ENCODE measurements around the gene TLL1. TPM values are rescaled to one million over a fixed set of nuclear protein-coding genes. Genes with fewer than 3 reads are reported as not detected.

The TLL1 gene
- total RNA-seq, 1 experiment from 2014 or later, result 14.3 TPM

DNA sequence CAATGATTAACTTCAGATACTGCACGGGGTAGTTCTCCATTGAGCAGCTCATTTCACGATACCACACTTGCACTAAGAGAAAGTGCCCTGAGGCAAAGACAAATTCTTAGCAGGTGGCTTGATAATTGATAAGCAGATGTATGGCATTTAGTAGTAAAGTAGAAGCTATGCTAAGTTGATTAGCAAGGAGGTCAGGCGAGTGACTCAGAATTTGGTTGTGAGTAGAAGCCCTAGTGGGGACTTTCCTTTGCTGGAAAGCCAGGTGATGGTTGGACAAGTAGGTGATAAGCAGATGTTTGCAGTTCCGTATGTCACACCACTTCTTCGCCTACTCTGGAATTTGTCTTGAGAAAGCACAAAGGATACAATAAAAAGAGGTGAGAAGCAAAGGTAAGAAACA lies 58.7 kb downstream of the TLL1 start:
- CTCF ChIA-PET, result no interaction called here
- no peaks in the 10 kb centered on the region for H3K36me3 ChIP-seq (ENCODE audit: insufficient read depth, low read length, poor library complexity, severe bottlenecking)
- POLR2A ChIA-PET (ENCODE audit: low non-redundant PET), result no interaction called here
- H3K4me3 ChIP-seq (ENCODE audit: low read depth, low read length, poor library complexity, severe bottlenecking), result no peak overlapping the region
- intact Hi-C loops (cut with micrococcal nuclease; ENCODE audit: unreplicated experiment), result no loop called here
- no peak for DNase-seq (ENCODE audit: low spot score)
- no TSS peak for BruUV-seq (replicated peaks)
- no peak overlapping the region for H3K27ac ChIP-seq (ENCODE audit: low read depth, low read length, poor library complexity, severe bottlenecking)
- TF ChIP-seq EZH2 (IDR thresholded peaks at IDR 0.05; ENCODE audit: borderline replicate concordance, low read depth, low read length, poor library complexity, severe bottlenecking), result no peak
- TF ChIP-seq, protein P1, sequence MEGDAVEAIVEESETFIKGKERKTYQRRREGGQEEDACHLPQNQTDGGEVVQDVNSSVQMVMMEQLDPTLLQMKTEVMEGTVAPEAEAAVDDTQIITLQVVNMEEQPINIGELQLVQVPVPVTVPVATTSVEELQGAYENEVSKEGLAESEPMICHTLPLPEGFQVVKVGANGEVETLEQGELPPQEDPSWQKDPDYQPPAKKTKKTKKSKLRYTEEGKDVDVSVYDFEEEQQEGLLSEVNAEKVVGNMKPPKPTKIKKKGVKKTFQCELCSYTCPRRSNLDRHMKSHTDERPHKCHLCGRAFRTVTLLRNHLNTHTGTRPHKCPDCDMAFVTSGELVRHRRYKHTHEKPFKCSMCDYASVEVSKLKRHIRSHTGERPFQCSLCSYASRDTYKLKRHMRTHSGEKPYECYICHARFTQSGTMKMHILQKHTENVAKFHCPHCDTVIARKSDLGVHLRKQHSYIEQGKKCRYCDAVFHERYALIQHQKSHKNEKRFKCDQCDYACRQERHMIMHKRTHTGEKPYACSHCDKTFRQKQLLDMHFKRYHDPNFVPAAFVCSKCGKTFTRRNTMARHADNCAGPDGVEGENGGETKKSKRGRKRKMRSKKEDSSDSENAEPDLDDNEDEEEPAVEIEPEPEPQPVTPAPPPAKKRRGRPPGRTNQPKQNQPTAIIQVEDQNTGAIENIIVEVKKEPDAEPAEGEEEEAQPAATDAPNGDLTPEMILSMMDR (conservative IDR thresholded peaks at IDR 0.05; ENCODE audit: low read depth, low read length), result no peak
- H3K4me1 ChIP-seq (ENCODE audit: insufficient read depth, low read length, poor library complexity, severe bottlenecking), result no peaks in the 10 kb centered on the region
- no peaks in the 10 kb centered on the region for H3K27me3 ChIP-seq (replicated peaks; ENCODE audit: insufficient read depth, low read depth, low read length, poor library complexity)
- H3K9me3 ChIP-seq (ENCODE audit: low read depth, low read length, poor library complexity, severe bottlenecking), result no peaks in the 10 kb centered on the region

DNA sequence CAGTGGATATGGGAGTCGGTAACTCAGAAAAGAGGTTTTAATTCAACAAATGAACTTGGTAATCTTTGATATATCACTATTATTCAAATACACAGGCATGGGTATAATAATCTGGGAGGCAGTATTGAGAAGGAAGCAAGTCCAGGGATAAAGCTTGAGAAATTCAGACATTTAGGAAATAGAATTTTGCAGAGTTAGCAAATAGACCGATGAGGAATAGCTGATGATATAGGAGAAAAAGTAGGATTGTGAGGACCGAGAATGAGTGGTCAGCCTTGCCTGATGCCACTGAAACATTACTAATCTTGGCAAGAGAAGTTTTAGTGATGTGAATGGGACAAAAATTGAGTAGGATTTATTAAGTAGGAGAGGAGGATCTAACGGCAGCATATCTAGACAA lies 71.9 kb downstream of the TLL1 start:
- H3K27me3 ChIP-seq (replicated peaks; ENCODE audit: insufficient read depth, low read depth, low read length, poor library complexity), result no peaks in the 10 kb centered on the region
- ChIA-PET CTCF (no interaction called here), POLR2A (ENCODE audit: low non-redundant PET) (no interaction called here)
- H3K4me3 ChIP-seq (ENCODE audit: low read depth, low read length, poor library complexity, severe bottlenecking), result no peak overlapping the region
- no TSS peak for BruUV-seq (replicated peaks)
- H3K27ac ChIP-seq (ENCODE audit: low read depth, low read length, poor library complexity, severe bottlenecking), result no peak overlapping the region
- H3K4me1 ChIP-seq (ENCODE audit: insufficient read depth, low read length, poor library complexity, severe bottlenecking), result no peaks in the 10 kb centered on the region
- TF ChIP-seq, protein P1 (conservative IDR thresholded peaks at IDR 0.05; ENCODE audit: low read depth, low read length), result no peak
- no peak for TF ChIP-seq EZH2 (IDR thresholded peaks at IDR 0.05; ENCODE audit: borderline replicate concordance, low read depth, low read length, poor library complexity, severe bottlenecking)
- intact Hi-C loops (cut with micrococcal nuclease; ENCODE audit: unreplicated experiment), result no loop called here
- H3K36me3 ChIP-seq (ENCODE audit: insufficient read depth, low read length, poor library complexity, severe bottlenecking), result peaks cover 4% of the 10 kb centered on the region
- H3K9me3 ChIP-seq (ENCODE audit: low read depth, low read length, poor library complexity, severe bottlenecking), result no peaks in the 10 kb centered on the region
- DNase-seq (ENCODE audit: low spot score), result no peak

DNA sequence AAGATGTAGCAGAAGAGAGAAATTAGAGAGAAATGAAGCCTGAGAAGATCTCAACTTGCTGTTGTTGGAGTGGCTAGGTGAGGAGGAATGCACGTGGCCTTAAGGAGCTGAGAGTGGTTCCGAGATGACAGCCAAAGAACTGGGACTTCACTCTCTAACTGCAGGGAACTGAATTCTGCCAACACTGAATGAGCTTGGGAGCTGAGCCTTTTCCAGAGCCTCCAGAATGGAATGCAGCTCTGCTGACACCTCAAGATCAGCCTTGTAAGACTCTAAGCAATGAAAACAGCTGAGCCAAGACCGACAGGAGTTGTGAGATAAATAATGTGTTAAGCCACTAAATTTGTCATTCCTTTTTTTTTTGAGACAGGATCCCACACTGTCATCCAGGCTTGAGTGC lies 73.0 kb downstream of the TLL1 start:
- intact Hi-C loops (cut with micrococcal nuclease; ENCODE audit: unreplicated experiment), result no loop called here
- Histone ChIP-seq H3K27me3 (replicated peaks; ENCODE audit: insufficient read depth, low read depth, low read length, poor library complexity) (no peaks in the 10 kb centered on the region), H3K27ac (ENCODE audit: low read depth, low read length, poor library complexity, severe bottlenecking) (no peak overlapping the region), H3K4me3 (ENCODE audit: low read depth, low read length, poor library complexity, severe bottlenecking) (no peak overlapping the region), H3K36me3 (ENCODE audit: insufficient read depth, low read length, poor library complexity, severe bottlenecking) (no peaks in the 10 kb centered on the region), H3K9me3 (ENCODE audit: low read depth, low read length, poor library complexity, severe bottlenecking) (no peaks in the 10 kb centered on the region), H3K4me1 (ENCODE audit: insufficient read depth, low read length, poor library complexity, severe bottlenecking) (no peaks in the 10 kb centered on the region)
- DNase-seq (ENCODE audit: low spot score), result no peak
- ChIA-PET POLR2A (ENCODE audit: low non-redundant PET) (no interaction called here), CTCF (interaction anchor here (0.6 kb wide), 1 partner anchor 220 kb away, joined by 3 read pairs; no protein-coding TSS in a partner anchor)
- no TSS peak for BruUV-seq (replicated peaks)
- TF ChIP-seq, protein P1 (conservative IDR thresholded peaks at IDR 0.05; ENCODE audit: low read depth, low read length), result no peak
- TF ChIP-seq EZH2 (IDR thresholded peaks at IDR 0.05; ENCODE audit: borderline replicate concordance, low read depth, low read length, poor library complexity, severe bottlenecking), result no peak
